Right renal cortex interstitium (tissue), 3 donors: ENCODE data around the gene LPCAT1. TPM values are rescaled to one million over a fixed set of nuclear protein-coding genes. Genes with fewer than 3 reads are reported as not detected.

Source experiments
- DNase-seq, 3 donors: peaks; one replicate each; pipeline ENCODE4 v3.0.0-alpha.2; 2013; ENCODE audit warnings: low read depth in 3 of 3, low spot score in 2 of 3
- polyA plus RNA-seq, 3 donors: library from polyadenylated mRNA; unstranded; fragments of 120-200 nt; gene quantifications; one replicate each; pipeline ENCODE4 v1.2.1, GENCODE V29; 2013; ENCODE audit not compliant: insufficient read length in 3 of 3

Gene LPCAT1
- polyA plus RNA-seq, 3 donors: 37.5 to 48.9 (median 43.4) TPM

GRCh38 chr5:1555808-1556731 lies 32.3 kb upstream of the LPCAT1 start:
- DNase-seq: no peak

GRCh38 chr5:1555011-1555807 lies 31.4 kb upstream of the LPCAT1 start:
- no peak for DNase-seq

- no peak for DNase-seq
Measured at GRCh38 chr5:1554410-1554967, 30.7 kb upstream of the LPCAT1 start.

GRCh38 chr5:1553539-1554409 lies 30.0 kb upstream of the LPCAT1 start:
- no peak for DNase-seq

GRCh38 chr5:1552521-1553255 lies 28.9 kb upstream of the LPCAT1 start:
- no peak for DNase-seq

GRCh38 chr5:1551426-1552301 lies 27.9 kb upstream of the LPCAT1 start:
- no peak for DNase-seq

- DNase-seq: no peak
Measured at GRCh38 chr5:1550287-1551076, 26.7 kb upstream of the LPCAT1 start.

GRCh38 chr5:1549475-1550030 lies 25.8 kb upstream of the LPCAT1 start:
- DNase-seq: no peak

- DNase-seq: no peak
Measured at GRCh38 chr5:1548702-1549474, 25.1 kb upstream of the LPCAT1 start.

- DNase-seq: no peak
Measured at GRCh38 chr5:1547655-1548054, 23.9 kb upstream of the LPCAT1 start.

- DNase-seq: no peak
Measured at GRCh38 chr5:1547236-1547635, 23.5 kb upstream of the LPCAT1 start.

GRCh38 chr5:1546556-1546955 lies 22.8 kb upstream of the LPCAT1 start:
- DNase-seq: no peak

- no peak for DNase-seq
Measured at GRCh38 chr5:1545805-1546355, 22.1 kb upstream of the LPCAT1 start.

- DNase-seq: no peak
Measured at GRCh38 chr5:1545126-1545804, 21.5 kb upstream of the LPCAT1 start.

- no peak for DNase-seq
Measured at GRCh38 chr5:1544294-1544961, 20.7 kb upstream of the LPCAT1 start.
